HL-60/S4 treated with phorbol 12-myristate 13-acetate at 8.2 ng/mL for 4 days and 3 days (cell line): ENCODE results near the gene RPS6KB1.
"Not testable (repeated sequence)": the region's sequence is repeated elsewhere in the genome, so short reads cannot be mapped to it uniquely, and the experiment has no call there.

ENCODE experiments used
- in situ Hi-C: fragments of 300-500 bp; cut with MboI; formaldehyde crosslinking; loops from 2 replicates; pipeline ENCODE4 v1.15.0; 2022; ENCODE audit warnings: low sequenced_read_pairs

Gene RPS6KB1

GRCh38 chr17:59933317-59933716 lies 40.4 kb downstream of the RPS6KB1 start:
- in situ Hi-C loops: not testable (repeated sequence)

- in situ Hi-C loops: not testable (repeated sequence)
Observed at GRCh38 chr17:59940697-59941096, 47.8 kb downstream of the RPS6KB1 start.

- in situ Hi-C loops: no loop called here
Observed at GRCh38 chr17:59941131-59941530, 48.2 kb downstream of the RPS6KB1 start.

- in situ Hi-C loops: not testable (repeated sequence)
Observed at GRCh38 chr17:59946433-59946832, 53.5 kb downstream of the RPS6KB1 start.

GRCh38 chr17:59947310-59947709 lies 54.4 kb downstream of the RPS6KB1 start:
- in situ Hi-C loops: not testable (repeated sequence)

- in situ Hi-C loops: no loop called here
Observed at GRCh38 chr17:59950049-59950448, 57.1 kb downstream of the RPS6KB1 start.

- in situ Hi-C loops: no loop called here
Observed at GRCh38 chr17:59954856-59955255, 61.9 kb downstream of the RPS6KB1 start.

GRCh38 chr17:59959574-59959973 lies 66.7 kb downstream of the RPS6KB1 start:
- in situ Hi-C loops: not testable (repeated sequence)

GRCh38 chr17:59962739-59963318 lies 69.9 kb downstream of the RPS6KB1 start:
- in situ Hi-C loops: no loop called here

- in situ Hi-C loops: no loop called here
Observed at GRCh38 chr17:59963738-59964481, 71.0 kb downstream of the RPS6KB1 start.

- in situ Hi-C loops: no loop called here
Observed at GRCh38 chr17:59964482-59965328, 71.8 kb downstream of the RPS6KB1 start, which contains the start of gene RNFT1. Gene RNFT1, minus strand, starts transcription at chr17:59964740. Its CDS starts 77 bp downstream, at chr17:59964663.

GRCh38 chr17:59971771-59972170 lies 78.8 kb downstream of the RPS6KB1 start:
- in situ Hi-C loops: not testable (repeated sequence)

GRCh38 chr17:59972778-59973177 lies 79.9 kb downstream of the RPS6KB1 start:
- in situ Hi-C loops: no loop called here

- in situ Hi-C loops: not testable (repeated sequence)
Observed at GRCh38 chr17:59973483-59973882, 80.6 kb downstream of the RPS6KB1 start.

- in situ Hi-C loops: not testable (repeated sequence)
Observed at GRCh38 chr17:59975166-59975565, 82.2 kb downstream of the RPS6KB1 start.

- in situ Hi-C loops: not testable (repeated sequence)
Observed at GRCh38 chr17:59996608-59997007, 103.7 kb downstream of the RPS6KB1 start.
